ENCODE results near the gene CATSPER4. TPM values are rescaled to one million over a fixed set of nuclear protein-coding genes. Genes with fewer than 3 reads are reported as not detected.
A peak's percentile ranks its signal among the peaks of the same experiment; 100 is the strongest.

The CATSPER4 gene
- total and polyA plus RNA-seq, 2 of the 8 experiments (the other 6 are each of a cell fraction or from before 2014, with no cell fraction given), result 0.65 to 0.83 TPM

GRCh38 chr1:26233903-26234643 is 43.7 kb downstream of the CATSPER4 start, which contains the start of gene CEP85 (continued):
- TF ChIP-seq TAF7 (optimal IDR thresholded peaks at IDR 0.05; ENCODE audit: borderline replicate concordance, low read depth, low read length) (peak; percentile 21), KDM1A (IDR thresholded peaks at IDR 0.05; ENCODE audit: borderline replicate concordance, low read length) (no peak), SIRT6 (IDR thresholded peaks at IDR 0.05; ENCODE audit: low read length) (no peak), MAFK (IDR thresholded peaks at IDR 0.05; ENCODE audit: low read depth, low read length) (no peak), NRF1 (IDR thresholded peaks at IDR 0.05; ENCODE audit: low read depth, low read length) (peak; percentile 59), HDAC2 (IDR thresholded peaks at IDR 0.05; ENCODE audit: borderline replicate concordance in 1 of 2, low read depth in 2 of 2, low read length in 2 of 2) (0 out of 4 replicates have a peak, but pooled peaks of 1 of the 2 experiments have one; percentile 50), HDAC6 (IDR thresholded peaks at IDR 0.05; ENCODE audit: low read depth, low read length) (no peak), TBP (IDR thresholded peaks at IDR 0.05; ENCODE audit: low read depth, low read length) (peak; percentile 51; the same call in 1 of the 2 replicates), KDM4A (IDR thresholded peaks at IDR 0.05; ENCODE audit: low read depth, low read length, severe bottlenecking) (peak; percentile 99), CREB1 (IDR thresholded peaks at IDR 0.05) (peak; percentile 81), POU5F1 (IDR thresholded peaks at IDR 0.05; ENCODE audit: low read depth, low read length) (no peak), ZNF274 (IDR thresholded peaks at IDR 0.05; ENCODE audit: borderline replicate concordance, extremely low read depth, low read length) (no peak), CHD1 (IDR thresholded peaks at IDR 0.05; ENCODE audit: low read depth, low read length) (no peak), ATF3 (IDR thresholded peaks at IDR 0.05; ENCODE audit: insufficient read depth, low read depth, low read length) (no peak), EZH2 (IDR thresholded peaks at IDR 0.05; ENCODE audit: low read depth, low read length, severe bottlenecking) (no peak), CHD2 (IDR thresholded peaks at IDR 0.05; ENCODE audit: low read length) (peak; percentile 59), CTBP2 (IDR thresholded peaks at IDR 0.05; ENCODE audit: borderline replicate concordance, insufficient read depth, insufficient read length, low read length) (no peak), GTF2F1 (IDR thresholded peaks at IDR 0.05; ENCODE audit: borderline replicate concordance, low read depth, low read length) (no peak), POLR2AphosphoS5 (IDR thresholded peaks at IDR 0.05; ENCODE audit: low read depth, low read length) (peak; percentile 75), SP4 (IDR thresholded peaks at IDR 0.05; ENCODE audit: low read length) (peak; percentile 92), SRF (IDR thresholded peaks at IDR 0.05; ENCODE audit: low read depth, low read length) (no peak), TAF1 (IDR thresholded peaks at IDR 0.05; ENCODE audit: low read depth, low read length) (peak; percentile 75; the same call in 1 of the 2 replicates)

All from H1 (cell line).